Measurements from ENCODE around the gene SPOCK2.

SPOCK2 gene

DNA sequence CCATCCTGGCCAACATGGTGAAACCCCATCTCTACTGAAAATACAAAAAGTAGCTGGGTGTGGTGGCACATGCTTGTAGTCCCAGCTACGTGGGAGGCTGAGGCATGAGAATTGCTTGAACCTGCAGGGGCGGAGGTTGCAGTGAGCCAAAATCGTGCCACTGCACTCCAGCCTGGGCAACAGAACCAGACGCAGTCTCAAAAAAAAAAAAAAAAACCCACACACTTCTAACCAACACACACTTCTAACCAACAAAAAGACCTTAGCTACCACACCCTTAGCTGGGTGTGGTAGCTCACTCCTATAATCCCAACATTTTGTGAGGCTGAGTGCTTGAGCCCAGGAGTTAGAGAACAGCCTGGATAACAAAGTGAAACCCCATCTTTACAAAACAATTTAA is 33.9 kb upstream of the SPOCK2 start:
- CTCF ChIA-PET, result interaction anchor here (0.9 to 1.7 kb wide), 5 partner anchors 8 to 226 kb away, joined by 3 to 5 read pairs (median 3); no protein-coding TSS in a partner anchor
- no peak for DNase-seq (ENCODE audit: low read depth, low spot score)
- POLR2A ChIA-PET, result no interaction called here
- no peak overlapping the region for H3K4me3 ChIP-seq (ENCODE audit: low read depth, low read length)
- TF ChIP-seq, protein P1, sequence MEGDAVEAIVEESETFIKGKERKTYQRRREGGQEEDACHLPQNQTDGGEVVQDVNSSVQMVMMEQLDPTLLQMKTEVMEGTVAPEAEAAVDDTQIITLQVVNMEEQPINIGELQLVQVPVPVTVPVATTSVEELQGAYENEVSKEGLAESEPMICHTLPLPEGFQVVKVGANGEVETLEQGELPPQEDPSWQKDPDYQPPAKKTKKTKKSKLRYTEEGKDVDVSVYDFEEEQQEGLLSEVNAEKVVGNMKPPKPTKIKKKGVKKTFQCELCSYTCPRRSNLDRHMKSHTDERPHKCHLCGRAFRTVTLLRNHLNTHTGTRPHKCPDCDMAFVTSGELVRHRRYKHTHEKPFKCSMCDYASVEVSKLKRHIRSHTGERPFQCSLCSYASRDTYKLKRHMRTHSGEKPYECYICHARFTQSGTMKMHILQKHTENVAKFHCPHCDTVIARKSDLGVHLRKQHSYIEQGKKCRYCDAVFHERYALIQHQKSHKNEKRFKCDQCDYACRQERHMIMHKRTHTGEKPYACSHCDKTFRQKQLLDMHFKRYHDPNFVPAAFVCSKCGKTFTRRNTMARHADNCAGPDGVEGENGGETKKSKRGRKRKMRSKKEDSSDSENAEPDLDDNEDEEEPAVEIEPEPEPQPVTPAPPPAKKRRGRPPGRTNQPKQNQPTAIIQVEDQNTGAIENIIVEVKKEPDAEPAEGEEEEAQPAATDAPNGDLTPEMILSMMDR (IDR thresholded peaks at IDR 0.05; ENCODE audit: insufficient read depth, low read length, missing control alignments), result no peak

DNA sequence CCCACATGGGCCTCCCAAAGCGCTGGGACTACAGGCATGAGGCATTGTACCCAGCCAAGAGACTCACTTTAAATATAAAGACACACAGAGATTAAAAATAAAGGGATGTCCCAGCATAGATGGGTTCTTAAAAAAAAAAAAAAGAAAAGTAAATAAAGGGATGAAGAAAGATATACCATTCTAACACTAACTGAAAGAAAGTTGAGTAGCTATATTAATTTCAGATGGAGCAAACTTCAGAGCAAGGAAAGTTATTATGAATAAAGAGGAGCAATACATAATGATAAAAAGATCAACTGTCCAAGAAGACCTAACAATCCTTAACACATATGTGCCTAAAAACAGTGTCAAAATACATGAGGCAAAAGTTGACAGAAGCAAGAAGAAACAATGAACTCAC is 33.0 kb upstream of the SPOCK2 start:
- DNase-seq (ENCODE audit: low read depth, low spot score), result no peak
- ChIA-PET POLR2A (no interaction called here), CTCF (interaction anchor here (0.9 to 1.2 kb wide), 2 partner anchors 18 to 101 kb away, joined by 3 read pairs; no protein-coding TSS in a partner anchor)
- no peak overlapping the region for H3K4me3 ChIP-seq (ENCODE audit: low read depth, low read length)
- TF ChIP-seq, protein P1 (IDR thresholded peaks at IDR 0.05; ENCODE audit: insufficient read depth, low read length, missing control alignments), result no peak

- no peak for DNase-seq (ENCODE audit: low read depth, low spot score)
- TF ChIP-seq, protein P1 (IDR thresholded peaks at IDR 0.05; ENCODE audit: insufficient read depth, low read length, missing control alignments), result no peak
- no peak overlapping the region for H3K4me3 ChIP-seq (ENCODE audit: low read depth, low read length)
- POLR2A ChIA-PET, result no interaction called here
- CTCF ChIA-PET, result interaction anchor here (2.4 to 7.8 kb wide), 4 partner anchors 10 to 219 kb away, joined by 10 to 62 read pairs (median 14); no protein-coding TSS in a partner anchor
Observed at GRCh38 chr10:72116372-72116771, 28.0 kb upstream of the SPOCK2 start.

GRCh38 chr10:72114706-72115450 is 26.5 kb upstream of the SPOCK2 start:
- no peak for DNase-seq (ENCODE audit: low read depth, low spot score)
- ChIA-PET POLR2A (no interaction called here), CTCF (interaction anchor here (2.9 to 7.8 kb wide), 3 partner anchors 11 to 218 kb away, joined by 10 to 62 read pairs (median 16); no protein-coding TSS in a partner anchor)
- TF ChIP-seq, protein P1 (IDR thresholded peaks at IDR 0.05; ENCODE audit: insufficient read depth, low read length, missing control alignments), result no peak
- H3K4me3 ChIP-seq (ENCODE audit: low read depth, low read length), result no peak overlapping the region

DNA sequence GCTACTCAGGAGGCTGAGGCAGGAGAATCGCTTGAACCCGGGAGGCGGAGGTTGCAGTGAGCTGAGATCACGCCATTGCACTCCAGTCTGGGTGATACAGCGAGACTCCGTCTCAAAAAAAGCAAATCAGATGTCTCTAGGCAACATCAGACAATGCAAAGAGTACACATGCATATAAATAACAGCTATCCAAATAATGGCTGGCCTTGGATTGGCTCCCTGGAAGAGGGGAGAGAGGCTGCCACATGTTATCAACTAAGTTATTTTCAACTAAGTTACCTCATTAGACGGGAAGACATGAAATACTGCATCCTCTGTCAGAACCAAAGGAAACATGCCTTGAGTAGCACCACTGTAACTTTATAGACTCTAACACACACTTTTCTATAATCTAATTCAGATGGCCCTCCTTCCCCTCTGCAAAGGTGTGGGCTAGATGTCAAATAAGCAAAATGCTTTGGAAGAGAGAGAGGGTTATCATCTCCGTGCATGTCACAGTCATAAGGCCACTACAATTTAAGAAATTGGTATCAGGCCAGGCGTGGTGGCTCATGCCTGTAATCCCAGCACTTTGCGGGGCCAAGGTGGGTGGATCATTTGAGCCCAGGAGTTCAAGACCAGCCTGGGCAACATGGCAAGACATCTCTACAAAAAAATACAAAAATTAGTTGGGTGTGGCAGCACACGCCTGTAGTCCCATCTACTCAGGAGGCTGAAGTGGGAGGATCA is 22.5 kb upstream of the SPOCK2 start:
- TF ChIP-seq, protein P1 (IDR thresholded peaks at IDR 0.05; ENCODE audit: insufficient read depth, low read length, missing control alignments), result no peak
- CTCF ChIA-PET, result no interaction called here
- no peak overlapping the region for H3K4me3 ChIP-seq (ENCODE audit: low read depth, low read length)
- DNase-seq (ENCODE audit: low read depth, low spot score), result no peak
- POLR2A ChIA-PET, result no interaction called here

GRCh38 chr10:72109636-72110157 is 21.3 kb upstream of the SPOCK2 start:
- CTCF ChIA-PET, result interaction anchor here (2.1 kb wide), 1 partner anchor 16 kb away, joined by 13 read pairs; no protein-coding TSS in a partner anchor
- TF ChIP-seq, protein P1 (IDR thresholded peaks at IDR 0.05; ENCODE audit: insufficient read depth, low read length, missing control alignments), result no peak
- DNase-seq (ENCODE audit: low read depth, low spot score), result no peak
- POLR2A ChIA-PET, result no interaction called here
- no peak overlapping the region for H3K4me3 ChIP-seq (ENCODE audit: low read depth, low read length)
